Colonic mucosa (tissue), 4 donors: ENCODE measurements around the gene TTL. TPM values are rescaled to one million over a fixed set of nuclear protein-coding genes. Genes with fewer than 3 reads are reported as not detected.
"Not testable (repeated sequence)": the region's sequence is repeated elsewhere in the genome, so short reads cannot be mapped to it uniquely, and the experiment has no call there.

Experiments used
- DNase-seq: peaks from one replicate; pipeline ENCODE4 v3.0.0-alpha.2; 2020
- H3K27ac ChIP-seq: fragments of 200-600 bp; one replicate; pipeline ENCODE4 v1.8.0; 2021
- H3K27me3 ChIP-seq: fragments of 200-600 bp; one replicate; pipeline ENCODE4 v1.8.0; 2021
- H3K36me3 ChIP-seq: fragments of 200-600 bp; one replicate; pipeline ENCODE4 v1.8.0; 2021
- H3K4me1 ChIP-seq: fragments of 200-600 bp; one replicate; pipeline ENCODE4 v1.8.0; 2021; ENCODE audit warnings: mild to moderate bottlenecking
- H3K4me3 ChIP-seq: fragments of 200-600 bp; one replicate; pipeline ENCODE4 v1.8.0; 2021
- H3K9ac ChIP-seq, 2 donors: one replicate each; pipeline ENCODE4 v1.7.0; 2013; ENCODE audit warnings: control low read depth in 2 of 2, low read depth in 2 of 2, low read length in 2 of 2
- H3K9me3 ChIP-seq: fragments of 200-600 bp; one replicate; pipeline ENCODE4 v1.8.0; 2021
- CTCF ChIP-seq: fragments of 200-600 bp; IDR thresholded peaks from one replicate; pipeline ENCODE4 v1.8.0; 2022; ENCODE audit warnings: antibody characterized with exemption, mild to moderate bottlenecking
- intact Hi-C: fragments of 100-400 bp; cut with DNase I; formaldehyde crosslinking; loops from one replicate; pipeline ENCODE4 v1.14.1; 2022
- total RNA-seq, 2 donors: library from RNA; stranded (reverse); fragmentation: NEBNext Ultra II Directional in 1 of 2; extraction: Animal tissue kit (Norgen Biotek cat#: 25700) in 1 of 2; gene quantifications; one replicate each; pipeline ENCODE4 v1.2.1, GENCODE V29; 2021
- donor health status: healthy.
- donor health status: DM: no; HTN: no; CAD: no.
- donor health status: DM: no; HTN: no; CAD: no.

Gene TTL
- total RNA-seq, 2 donors from 2014 or later, result 16.9 to 17.5 TPM

GRCh38 chr2:112548980-112549379, 67.0 kb downstream of the TTL start:
- Histone ChIP-seq H3K36me3 (no peaks in the 10 kb centered on the region), H3K9ac (no peak overlapping the region), H3K4me3 (no peak overlapping the region), H3K9me3 (no peaks in the 10 kb centered on the region), H3K4me1 (no peaks in the 10 kb centered on the region), H3K27me3 (no peaks in the 10 kb centered on the region), H3K27ac (no peak overlapping the region)
- no peak for DNase-seq
- no peak for TF ChIP-seq CTCF
- intact Hi-C loops, result no loop called here

GRCh38 chr2:112566104-112566503, 84.1 kb downstream of the TTL start:
- Histone ChIP-seq H3K9ac (no peak overlapping the region), H3K36me3 (peaks cover 3% of the 10 kb centered on the region), H3K9me3 (no peaks in the 10 kb centered on the region), H3K27ac (no peak overlapping the region), H3K4me3 (no peak overlapping the region), H3K4me1 (no peaks in the 10 kb centered on the region), H3K27me3 (no peaks in the 10 kb centered on the region)
- TF ChIP-seq CTCF, result no peak
- intact Hi-C loops, result no loop called here
- no peak for DNase-seq

- H3K36me3 ChIP-seq, H3K9me3 ChIP-seq, H3K4me1 ChIP-seq, H3K27me3 ChIP-seq, H3K9ac ChIP-seq, H3K4me3 ChIP-seq, H3K27ac ChIP-seq, DNase-seq, intact Hi-C loops: not testable (repeated sequence)
Measured at GRCh38 chr2:112566508-112566907, 84.6 kb downstream of the TTL start.

- Histone ChIP-seq H3K4me1 (no peaks in the 10 kb centered on the region), H3K9me3 (no peaks in the 10 kb centered on the region), H3K27me3 (no peaks in the 10 kb centered on the region), H3K36me3 (peaks cover 3% of the 10 kb centered on the region), H3K9ac (no peak overlapping the region), H3K4me3 (no peak overlapping the region), H3K27ac (no peak overlapping the region)
- TF ChIP-seq CTCF, result no peak
- DNase-seq, result no peak
- intact Hi-C loops, result no loop called here
Measured at GRCh38 chr2:112572005-112572404, 90.0 kb downstream of the TTL start.

- Histone ChIP-seq H3K9ac (no peak overlapping the region), H3K36me3 (no peaks in the 10 kb centered on the region), H3K27ac (no peak overlapping the region), H3K4me3 (no peak overlapping the region), H3K27me3 (no peaks in the 10 kb centered on the region), H3K4me1 (no peaks in the 10 kb centered on the region), H3K9me3 (no peaks in the 10 kb centered on the region)
- DNase-seq, result no peak
- intact Hi-C loops, result no loop called here
- no peak for TF ChIP-seq CTCF
Measured at GRCh38 chr2:112577756-112578155, 95.8 kb downstream of the TTL start.

GRCh38 chr2:112579241-112579640, 97.3 kb downstream of the TTL start:
- Histone ChIP-seq H3K9ac (no peak overlapping the region), H3K27me3 (no peaks in the 10 kb centered on the region), H3K4me3 (no peak overlapping the region), H3K9me3 (no peaks in the 10 kb centered on the region), H3K27ac (no peak overlapping the region), H3K4me1 (no peaks in the 10 kb centered on the region), H3K36me3 (no peaks in the 10 kb centered on the region)
- intact Hi-C loops, result no loop called here
- no peak for TF ChIP-seq CTCF
- DNase-seq, result no peak
